ENCODE results near the gene NAV2.

DNA sequence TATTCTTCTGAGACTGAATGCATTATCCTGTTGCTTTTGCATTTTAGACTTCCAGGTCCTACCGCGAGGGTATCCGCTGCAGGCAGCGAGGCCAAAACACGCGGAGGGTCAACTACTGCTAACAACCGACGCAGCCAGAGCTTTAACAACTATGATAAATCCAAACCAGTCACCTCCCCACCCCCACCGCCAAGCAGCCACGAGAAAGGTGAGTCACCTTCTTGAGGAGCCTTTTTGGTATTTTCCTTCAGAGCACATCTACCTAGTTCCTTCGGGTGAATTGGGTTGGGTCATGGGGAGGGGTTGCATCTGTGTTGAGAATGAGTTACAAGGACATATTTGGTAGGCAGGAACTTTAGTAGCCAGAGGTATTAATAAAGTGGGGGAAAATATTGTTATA is 179.8 kb downstream of the NAV2 start:
- TF ChIP-seq, protein P1, sequence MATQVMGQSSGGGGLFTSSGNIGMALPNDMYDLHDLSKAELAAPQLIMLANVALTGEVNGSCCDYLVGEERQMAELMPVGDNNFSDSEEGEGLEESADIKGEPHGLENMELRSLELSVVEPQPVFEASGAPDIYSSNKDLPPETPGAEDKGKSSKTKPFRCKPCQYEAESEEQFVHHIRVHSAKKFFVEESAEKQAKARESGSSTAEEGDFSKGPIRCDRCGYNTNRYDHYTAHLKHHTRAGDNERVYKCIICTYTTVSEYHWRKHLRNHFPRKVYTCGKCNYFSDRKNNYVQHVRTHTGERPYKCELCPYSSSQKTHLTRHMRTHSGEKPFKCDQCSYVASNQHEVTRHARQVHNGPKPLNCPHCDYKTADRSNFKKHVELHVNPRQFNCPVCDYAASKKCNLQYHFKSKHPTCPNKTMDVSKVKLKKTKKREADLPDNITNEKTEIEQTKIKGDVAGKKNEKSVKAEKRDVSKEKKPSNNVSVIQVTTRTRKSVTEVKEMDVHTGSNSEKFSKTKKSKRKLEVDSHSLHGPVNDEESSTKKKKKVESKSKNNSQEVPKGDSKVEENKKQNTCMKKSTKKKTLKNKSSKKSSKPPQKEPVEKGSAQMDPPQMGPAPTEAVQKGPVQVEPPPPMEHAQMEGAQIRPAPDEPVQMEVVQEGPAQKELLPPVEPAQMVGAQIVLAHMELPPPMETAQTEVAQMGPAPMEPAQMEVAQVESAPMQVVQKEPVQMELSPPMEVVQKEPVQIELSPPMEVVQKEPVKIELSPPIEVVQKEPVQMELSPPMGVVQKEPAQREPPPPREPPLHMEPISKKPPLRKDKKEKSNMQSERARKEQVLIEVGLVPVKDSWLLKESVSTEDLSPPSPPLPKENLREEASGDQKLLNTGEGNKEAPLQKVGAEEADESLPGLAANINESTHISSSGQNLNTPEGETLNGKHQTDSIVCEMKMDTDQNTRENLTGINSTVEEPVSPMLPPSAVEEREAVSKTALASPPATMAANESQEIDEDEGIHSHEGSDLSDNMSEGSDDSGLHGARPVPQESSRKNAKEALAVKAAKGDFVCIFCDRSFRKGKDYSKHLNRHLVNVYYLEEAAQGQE (IDR thresholded peaks at IDR 0.05; ENCODE audit: insufficient read depth in 1 of 2, low read depth in 2 of 2, low read length in 1 of 2): no peak
- no peak for TF ChIP-seq POLR2AphosphoS5 (IDR thresholded peaks at IDR 0.05; ENCODE audit: low read depth, low read length)
- TF ChIP-seq, protein P2, sequence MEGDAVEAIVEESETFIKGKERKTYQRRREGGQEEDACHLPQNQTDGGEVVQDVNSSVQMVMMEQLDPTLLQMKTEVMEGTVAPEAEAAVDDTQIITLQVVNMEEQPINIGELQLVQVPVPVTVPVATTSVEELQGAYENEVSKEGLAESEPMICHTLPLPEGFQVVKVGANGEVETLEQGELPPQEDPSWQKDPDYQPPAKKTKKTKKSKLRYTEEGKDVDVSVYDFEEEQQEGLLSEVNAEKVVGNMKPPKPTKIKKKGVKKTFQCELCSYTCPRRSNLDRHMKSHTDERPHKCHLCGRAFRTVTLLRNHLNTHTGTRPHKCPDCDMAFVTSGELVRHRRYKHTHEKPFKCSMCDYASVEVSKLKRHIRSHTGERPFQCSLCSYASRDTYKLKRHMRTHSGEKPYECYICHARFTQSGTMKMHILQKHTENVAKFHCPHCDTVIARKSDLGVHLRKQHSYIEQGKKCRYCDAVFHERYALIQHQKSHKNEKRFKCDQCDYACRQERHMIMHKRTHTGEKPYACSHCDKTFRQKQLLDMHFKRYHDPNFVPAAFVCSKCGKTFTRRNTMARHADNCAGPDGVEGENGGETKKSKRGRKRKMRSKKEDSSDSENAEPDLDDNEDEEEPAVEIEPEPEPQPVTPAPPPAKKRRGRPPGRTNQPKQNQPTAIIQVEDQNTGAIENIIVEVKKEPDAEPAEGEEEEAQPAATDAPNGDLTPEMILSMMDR (IDR thresholded peaks at IDR 0.05): no peak
